IMR-90 (cell line): ENCODE data around the gene ZCWPW1. TPM values are rescaled to one million over a fixed set of nuclear protein-coding genes. Genes with fewer than 3 reads are reported as not detected.

Experiments
- ATAC-seq: fragments of 200-7000 bp; cut with Tn5 transposase; 2 replicates; pipeline ENCODE4 v1.9.1; 2020; ENCODE audit warnings: low read depth, mild to moderate bottlenecking, moderate library complexity
- BruUV-seq: library from RNA; stranded (reverse); fragments of 400-500 nt; replicated peaks from 2 replicates; lab custom pipeline; 2021; lab: Mats Ljungman, UMichigan
- CTCF ChIA-PET: fragments of 300-600 bp; formaldehyde crosslinking; extraction: SDS; loops from one replicate; lab custom pipeline; 2021; ENCODE audit warnings: antibody characterized with exemption; lab: Yijun Ruan, JAX
- POLR2A ChIA-PET: fragments of 300-600 bp; sonication (Branson Sonifier 250); formaldehyde crosslinking; loops from one replicate; lab custom pipeline; 2022; ENCODE audit warnings: antibody characterized with exemption; ENCODE audit not compliant: unreplicated experiment; lab: Charles Lee
- DNase-seq: peaks from one replicate; pipeline ENCODE4 v3.0.0; 2013
- H2AFZ ChIP-seq: replicated peaks from 2 replicates; pipeline ENCODE3; 2013; ENCODE audit warnings: low read length, mild to moderate bottlenecking; ENCODE audit not compliant: poor library complexity
- H2AK5ac ChIP-seq: 2 replicates; pipeline ENCODE4 v1.6.1; 2013; ENCODE audit warnings: low read depth, low read length, inconsistent platforms
- H2AK9ac ChIP-seq: replicated peaks from 2 replicates; pipeline ENCODE3; 2013; ENCODE audit warnings: mild to moderate bottlenecking, low read depth, low read length, moderate library complexity; ENCODE audit not compliant: poor library complexity
- H2BK120ac ChIP-seq: 2 replicates; pipeline ENCODE4 v1.6.1; 2013; ENCODE audit warnings: low read depth, low read length, inconsistent platforms
- H2BK15ac ChIP-seq: 3 replicates; pipeline ENCODE4 v1.6.1; 2013; ENCODE audit warnings: low read depth, low read length, inconsistent platforms
- H2BK20ac ChIP-seq: 2 replicates; pipeline ENCODE4 v1.6.1; 2013; ENCODE audit warnings: low read depth, mild to moderate bottlenecking, inconsistent platforms, low read length, moderate library complexity
- H2BK5ac ChIP-seq: 2 replicates; pipeline ENCODE4 v1.6.1; 2013; ENCODE audit warnings: mild to moderate bottlenecking, low read depth, low read length, inconsistent platforms; ENCODE audit not compliant: poor library complexity, severe bottlenecking
- H3K14ac ChIP-seq: replicated peaks from 2 replicates; pipeline ENCODE4 v1.6.1; 2013; ENCODE audit warnings: low read depth, low read length, inconsistent platforms
- H3K18ac ChIP-seq: 2 replicates; pipeline ENCODE4 v1.6.1; 2013; ENCODE audit warnings: low read depth, low read length, control low read depth
- H3K23ac ChIP-seq: 2 replicates; pipeline ENCODE4 v1.6.1; 2013; ENCODE audit warnings: low read depth, low read length, inconsistent platforms
- H3K27ac ChIP-seq: 2 replicates; pipeline ENCODE4 v1.5.1; 2013; ENCODE audit warnings: mild to moderate bottlenecking, control low read depth, low read length; ENCODE audit not compliant: insufficient read depth
- H3K27me3 ChIP-seq: 2 replicates; pipeline ENCODE4 v1.6.1; 2013; ENCODE audit warnings: low read length; ENCODE audit not compliant: control insufficient read depth, insufficient read depth
- H3K36me3 ChIP-seq: 2 replicates; pipeline ENCODE4 v1.6.1; 2013; ENCODE audit warnings: low read length, mixed read lengths; ENCODE audit not compliant: control insufficient read depth, insufficient read depth
- H3K4ac ChIP-seq: 2 replicates; pipeline ENCODE4 v1.6.1; 2013; ENCODE audit warnings: low read depth, low read length, inconsistent platforms
- H3K4me1 ChIP-seq: 2 replicates; pipeline ENCODE4 v1.6.1; 2013; ENCODE audit warnings: low read length, mixed read lengths; ENCODE audit not compliant: control insufficient read depth, insufficient read depth
- H3K4me2 ChIP-seq: 2 replicates; pipeline ENCODE4 v1.6.1; 2013; ENCODE audit warnings: low read depth, mild to moderate bottlenecking, control low read depth, low read length, moderate library complexity
- H3K4me3 ChIP-seq: 2 replicates; pipeline ENCODE4 v1.5.1; 2013; ENCODE audit warnings: low read depth, mild to moderate bottlenecking, control low read depth, low read length, moderate library complexity; ENCODE audit not compliant: insufficient read depth
- H3K56ac ChIP-seq: 2 replicates; pipeline ENCODE4 v1.6.1; 2013; ENCODE audit warnings: low read length, inconsistent platforms; ENCODE audit not compliant: insufficient read depth; ENCODE audit errors: extremely low read depth
- H3K79me1 ChIP-seq, 2 experiments: 2 replicates each; pipeline ENCODE4 v1.6.1; 2013; ENCODE audit warnings: low read length in 2 of 2, inconsistent platforms in 1 of 2, low read depth in 1 of 2
- H3K9ac ChIP-seq: 2 replicates; pipeline ENCODE4 v1.6.1; 2013; ENCODE audit warnings: low read depth, low read length, control low read depth
- H3K9me1 ChIP-seq: 2 replicates; pipeline ENCODE4 v1.6.1; 2013; ENCODE audit warnings: low read length, inconsistent platforms; ENCODE audit not compliant: insufficient read depth
- H3K9me3 ChIP-seq: 2 replicates; pipeline ENCODE4 v1.6.1; 2013; ENCODE audit warnings: low read length; ENCODE audit not compliant: control insufficient read depth, insufficient read depth
- H4K20me1 ChIP-seq: 2 replicates; pipeline ENCODE4 v1.6.1; 2013; ENCODE audit warnings: low read length, inconsistent platforms; ENCODE audit not compliant: insufficient read depth
- H4K5ac ChIP-seq: 2 replicates; pipeline ENCODE4 v1.6.1; 2013; ENCODE audit warnings: mild to moderate bottlenecking, low read depth, low read length, control low read depth
- H4K8ac ChIP-seq, 2 experiments: 2 replicates each; pipeline ENCODE4 v1.6.1; 2013; ENCODE audit warnings: low read depth in 2 of 2, low read length in 2 of 2, control low read depth in 1 of 2, inconsistent platforms in 1 of 2
- H4K91ac ChIP-seq: 2 replicates; pipeline ENCODE4 v1.6.1; 2013; ENCODE audit warnings: low read depth, low read length, inconsistent platforms; ENCODE audit not compliant: insufficient read depth
- CEBPB ChIP-seq: IDR thresholded peaks from 2 replicates; pipeline ENCODE4 v1.6.1; 2012; ENCODE audit warnings: low read depth, low read length, improper control_type of control experiment
- ELK1 ChIP-seq: fragments of 150-350 bp; IDR thresholded peaks from 2 replicates; pipeline ENCODE4 v1.6.1; 2016; ENCODE audit warnings: low read depth, mild to moderate bottlenecking, low read length, moderate library complexity, borderline replicate concordance
- MAZ ChIP-seq: IDR thresholded peaks from 2 replicates; pipeline ENCODE4 v1.6.1; 2012; ENCODE audit warnings: low read depth, mild to moderate bottlenecking, low read length, improper control_type of control experiment, moderate library complexity, borderline replicate concordance
- MXI1 ChIP-seq: IDR thresholded peaks from 2 replicates; pipeline ENCODE4 v1.6.1; 2012; ENCODE audit warnings: low read depth, mild to moderate bottlenecking, low read length, moderate library complexity, borderline replicate concordance
- POLR2A ChIP-seq: IDR thresholded peaks from 2 replicates; pipeline ENCODE4 v1.6.1; 2012; ENCODE audit warnings: mild to moderate bottlenecking, low read depth, low read length
- RAD21 ChIP-seq: IDR thresholded peaks from 2 replicates; pipeline ENCODE4 v1.6.1; 2012; ENCODE audit warnings: low read length, improper control_type of control experiment
- RCOR1 ChIP-seq: IDR thresholded peaks from 2 replicates; pipeline ENCODE4 v1.6.1; 2012; ENCODE audit warnings: mild to moderate bottlenecking, low read length, improper control_type of control experiment; ENCODE audit not compliant: insufficient replicate concordance
- WGBS, 2 experiments: methylation state at CpG; one replicate each; pipeline versions ENCODE4 v1.1.5 to v1.1.7; 2013; ENCODE audit warnings: missing lambda C conversion rate in 2 of 2; ENCODE audit not compliant: insufficient read length in 1 of 2; ENCODE audit errors: extremely low coverage in 2 of 2; 5-methylcytosine and 5-hydroxymethylcytosine counted together
- dilution Hi-C: fragments of 300-500 bp; cut with HindIII; formaldehyde crosslinking; loops from one replicate; pipeline ENCODE4 v1.14.3; 2018; ENCODE audit warnings: low sequenced_read_pairs; ENCODE audit not compliant: unreplicated experiment
- in situ Hi-C: fragments of 300-500 bp; cut with MboI; formaldehyde crosslinking; loops from 3 replicates; pipeline ENCODE4 v1.14.3; 2019; ENCODE audit warnings: low sequenced_read_pairs, inconsistent platforms, mixed read lengths
- intact Hi-C: fragments of 100-400 bp; cut with micrococcal nuclease; formaldehyde crosslinking; loops from 2 replicates; pipeline ENCODE4 v1.10.0; 2022
- polyA plus RNA-seq, 3 experiments: library from polyadenylated mRNA; depleted of rRNA; stranded (reverse); fragments of >200 nt; gene quantifications; 2 replicates each; pipeline ENCODE4 v1.2.3, GENCODE V29; 2012; ENCODE audit warnings: low replicate concordance in 1 of 3
- total RNA-seq: library from RNA; depleted of rRNA; stranded (reverse); fragments of >200 nt; gene quantifications from 2 replicates; pipeline ENCODE4 v1.2.3, GENCODE V29; 2012
- TF ChIP-seq, protein P1 (sequence below): fragments of 150-350 bp; IDR thresholded peaks from 2 replicates; pipeline ENCODE4 v1.6.1; 2017; ENCODE audit warnings: mild to moderate bottlenecking, antibody characterized with exemption, low read length, low read depth
- TF ChIP-seq, protein P2 (sequence below): conservative IDR thresholded peaks from 2 replicates; pipeline ENCODE4 v1.5.1; 2012; ENCODE audit warnings: mild to moderate bottlenecking, low read depth, low read length, improper control_type of control experiment

The ZCWPW1 gene
- total and polyA plus RNA-seq, 2 of the 4 experiments (the other 2 are of a cell fraction): 0.72 to 1.3 TPM

- BruUV-seq: no TSS peak
- WGBS, 2 experiments: no CpG with 5 or more reads among the region's 7 CpGs
- no peak within 1 kb of the TSS for H3K9ac ChIP-seq
- no peaks in the 10 kb centered on the region for H3K27me3 ChIP-seq
- ATAC-seq (peak; percentile 4), DNase-seq (peak; percentile 60)
- H3K4me3 ChIP-seq: no peak within 1 kb of the TSS
- H3K9me1 ChIP-seq: peaks cover 9% of the 10 kb centered on the region
- no peak within 1 kb of the TSS for H3K4me2 ChIP-seq
- in situ Hi-C loops: loop anchor here (10.0 to 25.0 kb wide), 2 partner anchors 231 to 398 kb away; partner anchors contain the start of genes GIGYF1, SLC12A9 and TRIP6
- peaks cover 10% of the 10 kb centered on the region; the same call in 1 of the 2 replicates for H3K4me1 ChIP-seq
- H3K23ac ChIP-seq: peak within 1 kb of the TSS; percentile 42
- peak within 1 kb of the TSS; percentile 87 for H3K14ac ChIP-seq
- H2AK9ac ChIP-seq: peak within 1 kb of the TSS; percentile 85
- H3K79me1 ChIP-seq: peaks cover 2 to 13% of the 10 kb centered on the region in 2 experiments; a peak in 1 of 4 replicates
- peak within 1 kb of the TSS; percentile 30; the same call in 1 of the 2 replicates for H4K5ac ChIP-seq
- H3K56ac ChIP-seq: 0 out of 2 replicates have a peak within 1 kb of the TSS, but pooled peaks have one; percentile 6
- TF ChIP-seq POLR2A: no peak
- TF ChIP-seq RAD21: no peak
- TF ChIP-seq, protein P1, sequence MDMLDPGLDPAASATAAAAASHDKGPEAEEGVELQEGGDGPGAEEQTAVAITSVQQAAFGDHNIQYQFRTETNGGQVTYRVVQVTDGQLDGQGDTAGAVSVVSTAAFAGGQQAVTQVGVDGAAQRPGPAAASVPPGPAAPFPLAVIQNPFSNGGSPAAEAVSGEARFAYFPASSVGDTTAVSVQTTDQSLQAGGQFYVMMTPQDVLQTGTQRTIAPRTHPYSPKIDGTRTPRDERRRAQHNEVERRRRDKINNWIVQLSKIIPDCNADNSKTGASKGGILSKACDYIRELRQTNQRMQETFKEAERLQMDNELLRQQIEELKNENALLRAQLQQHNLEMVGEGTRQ: no peak
- TF ChIP-seq MAZ: no peak
- TF ChIP-seq CEBPB: no peak
- no peak for TF ChIP-seq RCOR1
- no peak for TF ChIP-seq ELK1
- TF ChIP-seq MXI1: no peak
- TF ChIP-seq, protein P2, sequence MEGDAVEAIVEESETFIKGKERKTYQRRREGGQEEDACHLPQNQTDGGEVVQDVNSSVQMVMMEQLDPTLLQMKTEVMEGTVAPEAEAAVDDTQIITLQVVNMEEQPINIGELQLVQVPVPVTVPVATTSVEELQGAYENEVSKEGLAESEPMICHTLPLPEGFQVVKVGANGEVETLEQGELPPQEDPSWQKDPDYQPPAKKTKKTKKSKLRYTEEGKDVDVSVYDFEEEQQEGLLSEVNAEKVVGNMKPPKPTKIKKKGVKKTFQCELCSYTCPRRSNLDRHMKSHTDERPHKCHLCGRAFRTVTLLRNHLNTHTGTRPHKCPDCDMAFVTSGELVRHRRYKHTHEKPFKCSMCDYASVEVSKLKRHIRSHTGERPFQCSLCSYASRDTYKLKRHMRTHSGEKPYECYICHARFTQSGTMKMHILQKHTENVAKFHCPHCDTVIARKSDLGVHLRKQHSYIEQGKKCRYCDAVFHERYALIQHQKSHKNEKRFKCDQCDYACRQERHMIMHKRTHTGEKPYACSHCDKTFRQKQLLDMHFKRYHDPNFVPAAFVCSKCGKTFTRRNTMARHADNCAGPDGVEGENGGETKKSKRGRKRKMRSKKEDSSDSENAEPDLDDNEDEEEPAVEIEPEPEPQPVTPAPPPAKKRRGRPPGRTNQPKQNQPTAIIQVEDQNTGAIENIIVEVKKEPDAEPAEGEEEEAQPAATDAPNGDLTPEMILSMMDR: no peak
- H2BK20ac ChIP-seq: peak within 1 kb of the TSS; percentile 57
- H2AFZ ChIP-seq: peak within 1 kb of the TSS; percentile 78
- no peaks in the 10 kb centered on the region for H3K9me3 ChIP-seq
- H2BK120ac ChIP-seq: peak within 1 kb of the TSS; percentile 30
- peak within 1 kb of the TSS; percentile 90 for H2AK5ac ChIP-seq
- H4K8ac ChIP-seq: peak within 1 kb of the TSS; percentile 37 to 63; a peak in 2 of 4 replicates
- ChIA-PET POLR2A (no interaction called here), CTCF (interaction anchor here (0.9 to 1.1 kb wide), 2 partner anchors 13 to 19 kb away, joined by 5 read pairs; no protein-coding TSS in a partner anchor)
- H3K4ac ChIP-seq: peak within 1 kb of the TSS; percentile 72
- peak within 1 kb of the TSS; percentile 33; the same call in 1 of the 2 replicates for H3K18ac ChIP-seq
- H4K91ac ChIP-seq: peak within 1 kb of the TSS; percentile 38
- peak within 1 kb of the TSS; percentile 69 for H2BK5ac ChIP-seq
- no peaks in the 10 kb centered on the region; the same call in 1 of the 2 replicates for H4K20me1 ChIP-seq
- intact Hi-C loops: no loop called here
- dilution Hi-C loops: no loop called here
- peak within 1 kb of the TSS; percentile 17; the same call in 1 of the 2 replicates for H3K27ac ChIP-seq
- peak within 1 kb of the TSS; percentile 70 for H2BK15ac ChIP-seq
- H3K36me3 ChIP-seq: peaks cover 23% of the 10 kb centered on the region; the same call in 1 of the 2 replicates
Measured at GRCh38 chr7:100464210-100464660, 35.7 kb upstream of the ZCWPW1 start, which contains the start of gene SPACDR. TSS of gene SPACDR (minus strand) at chr7:100464260. CDS start at chr7:100464025, 235 bp downstream.
